Nucleus accumbens (tissue), 56 donors: ENCODE results near the gene UBAC1.
"Not testable (repeated sequence)": the region's sequence is repeated elsewhere in the genome, so short reads cannot be mapped to it uniquely, and the experiment has no call there.

Source experiments
- DNase-seq, 56 donors: peaks; one replicate each; lab custom pipeline; 2025; lab: John Stamatoyannopoulos, UW

The UBAC1 gene

GRCh38 chr9:135979547-135980166, 18.5 kb upstream of the UBAC1 start:
- peak in 1 of 56 donors; percentile 54 for DNase-seq

- DNase-seq = peak in 42 of 56 donors; percentile 15 to 72 (median 42)
Measured at GRCh38 chr9:135978642-135979546, 17.7 kb upstream of the UBAC1 start.

- DNase-seq = peak in 2 of 56 donors; percentile 7 to 30
Measured at GRCh38 chr9:135976944-135977343, 15.8 kb upstream of the UBAC1 start.

DNA sequence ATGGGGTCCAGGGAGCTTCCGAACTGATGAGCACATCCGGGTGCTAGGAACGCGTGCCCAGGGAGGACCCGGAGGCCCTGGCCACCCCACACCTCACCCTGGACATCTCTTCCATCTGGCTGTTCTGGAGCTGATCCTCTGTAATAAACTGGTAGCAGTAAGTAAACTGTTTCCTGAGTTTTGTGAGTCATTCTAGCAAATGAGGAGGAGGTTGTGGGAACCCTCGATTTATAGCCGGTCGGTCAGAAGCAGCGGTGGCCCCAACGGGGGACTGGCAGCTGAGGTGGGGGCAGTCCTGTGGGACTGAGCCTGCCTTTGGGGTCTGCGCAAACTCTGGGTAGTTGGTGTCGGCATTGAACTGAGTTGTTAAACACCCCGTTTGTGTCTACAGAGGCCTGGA, 15.4 kb upstream of the UBAC1 start:
- no peak for DNase-seq

DNA sequence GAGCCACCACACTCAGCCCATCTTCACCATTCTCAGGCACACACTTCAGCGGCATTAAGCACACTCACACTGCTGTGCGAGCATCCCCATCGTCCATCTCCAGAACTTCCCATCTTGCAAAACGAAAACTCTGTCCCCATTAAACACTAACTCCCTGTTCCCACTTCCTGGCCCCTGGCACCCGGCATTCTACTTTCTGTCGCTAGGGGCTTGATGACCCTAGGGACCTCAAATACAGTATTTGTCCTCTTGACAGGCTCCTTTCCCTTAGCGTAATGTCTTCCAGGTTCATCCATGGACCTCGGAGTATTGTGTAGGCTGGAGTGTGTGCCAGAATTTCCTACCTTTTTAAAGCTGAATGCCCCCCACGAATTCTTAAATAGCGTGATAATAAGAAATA, 14.7 kb upstream of the UBAC1 start:
- DNase-seq = no peak

GRCh38 chr9:135974220-135974573, 13.0 kb upstream of the UBAC1 start:
- DNase-seq = no peak

DNA sequence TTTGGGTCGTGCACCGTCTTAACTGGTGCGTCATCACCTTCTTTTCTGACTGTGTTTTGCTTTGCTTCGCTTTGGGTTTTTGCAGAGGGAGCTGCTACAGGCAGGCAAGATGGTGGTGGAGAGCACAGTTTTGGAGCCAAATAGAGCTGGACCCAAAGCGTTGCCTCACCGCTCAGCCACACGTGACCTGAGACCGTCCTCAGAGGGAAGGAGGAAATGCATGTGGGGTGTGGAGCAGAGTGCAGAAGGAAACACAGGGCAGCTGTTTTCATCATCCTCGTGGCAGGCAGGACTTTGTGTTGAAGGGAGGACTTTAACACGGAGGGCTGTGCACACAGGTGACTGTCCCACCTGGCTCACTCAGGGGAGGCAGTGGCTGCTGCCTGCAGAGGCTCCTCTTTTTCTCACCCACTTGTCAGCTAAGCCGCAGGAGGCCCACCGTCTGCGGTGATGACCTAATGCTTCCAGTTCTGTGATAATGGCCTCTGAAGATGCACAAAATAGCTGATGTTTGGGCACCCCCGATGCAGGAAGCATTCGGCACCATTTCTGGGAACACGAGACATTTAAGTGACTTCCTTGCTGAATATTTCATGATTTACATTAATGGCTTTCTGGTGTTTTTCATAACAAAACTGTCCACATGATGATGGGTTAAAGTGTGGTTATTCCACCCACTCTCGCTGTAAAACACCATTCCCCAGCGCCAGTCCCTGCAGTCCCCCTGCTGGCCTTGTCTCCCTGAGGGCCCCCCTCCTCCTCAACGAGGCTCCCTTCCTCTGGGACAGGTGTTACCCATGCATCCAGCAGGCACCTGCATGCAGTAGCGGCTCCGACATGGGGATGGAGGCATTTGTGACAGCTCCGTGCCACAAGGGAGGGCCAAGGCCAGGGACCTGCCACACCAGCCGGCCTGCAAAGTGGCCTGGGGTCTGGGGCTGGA, 12.4 kb upstream of the UBAC1 start:
- DNase-seq = no peak

DNA sequence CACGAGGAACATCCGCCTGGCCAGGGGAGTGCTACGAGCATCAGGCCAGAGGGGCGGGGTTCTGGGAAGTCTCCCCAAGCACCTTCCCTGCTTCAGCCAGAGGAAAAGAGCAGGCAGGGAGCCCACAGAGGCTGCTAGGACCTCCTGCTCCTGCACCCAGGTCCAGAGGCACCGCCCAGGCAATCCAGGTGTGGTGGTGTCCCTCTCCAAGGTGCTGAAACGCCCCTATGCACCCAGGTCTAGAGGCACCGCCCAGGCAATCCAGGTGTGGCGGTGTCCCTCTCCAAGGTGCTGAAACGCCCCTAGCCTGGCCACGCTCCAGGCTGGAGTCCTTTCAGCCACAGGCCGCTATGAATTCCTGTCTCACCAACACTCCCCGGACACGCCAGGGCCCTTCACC, 10.7 kb upstream of the UBAC1 start:
- no peak for DNase-seq

DNA sequence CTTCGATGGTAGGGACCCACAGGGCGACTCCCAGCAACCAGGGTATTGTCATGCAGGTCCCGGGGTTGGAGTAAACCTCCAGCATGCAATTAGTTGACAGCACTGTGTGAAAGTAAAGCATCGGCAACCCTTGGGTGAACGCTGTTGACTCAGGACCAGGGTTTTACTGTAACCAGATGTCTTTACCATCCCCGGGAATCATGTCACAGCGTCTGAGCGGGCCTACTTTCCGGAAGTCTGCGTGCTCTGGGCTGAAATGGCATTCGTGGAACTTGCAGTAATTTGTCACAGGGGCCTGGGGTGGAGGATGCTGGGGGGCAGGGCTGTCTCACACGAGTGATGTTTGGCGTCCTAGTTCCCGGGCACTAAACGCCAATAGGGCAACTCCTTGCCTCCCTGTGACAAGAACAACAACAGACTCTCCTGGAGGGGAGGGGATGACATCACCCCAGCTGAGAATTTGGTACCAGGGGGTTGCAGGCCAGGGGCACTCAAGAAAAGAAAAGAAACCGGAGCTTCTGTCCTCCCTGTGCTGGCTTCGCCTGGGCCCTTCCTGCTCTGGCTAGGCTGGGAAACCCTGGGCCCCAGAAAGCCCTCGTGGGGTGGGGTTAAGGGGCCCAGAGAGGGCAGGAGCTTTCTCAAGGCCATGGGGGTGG, 10.1 kb upstream of the UBAC1 start:
- no peak for DNase-seq

GRCh38 chr9:135970128-135970815, 9.1 kb upstream of the UBAC1 start:
- DNase-seq = no peak

DNA sequence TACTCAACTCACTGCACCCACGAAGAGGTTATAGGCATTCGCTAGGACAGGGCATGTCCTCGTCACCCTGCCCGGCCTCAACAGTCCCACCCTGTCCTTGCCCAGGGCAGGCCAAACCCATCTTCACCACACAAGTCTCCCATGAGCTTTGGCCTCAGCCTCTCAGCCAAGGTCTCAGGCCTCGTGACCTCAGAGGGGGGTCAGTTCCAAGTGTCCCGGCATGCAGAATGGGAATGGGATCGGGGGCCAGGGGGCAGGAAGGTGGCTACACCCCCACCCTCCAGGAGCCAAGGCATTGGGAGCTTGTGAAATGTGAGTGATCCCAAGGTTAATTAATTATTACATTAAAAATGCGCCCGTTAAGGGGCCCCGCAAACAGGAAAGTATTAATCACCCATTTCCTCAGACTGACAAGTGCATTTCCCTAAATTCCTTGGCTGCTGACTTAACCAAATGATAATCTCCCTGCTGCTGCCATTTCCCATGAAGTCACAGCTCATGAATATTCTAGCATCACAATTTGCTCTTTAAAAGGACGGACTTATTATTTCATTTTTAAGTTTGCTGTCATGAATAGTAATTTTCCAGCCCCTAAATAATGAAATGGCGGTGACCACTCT, 8.0 kb upstream of the UBAC1 start:
- DNase-seq = no peak

DNA sequence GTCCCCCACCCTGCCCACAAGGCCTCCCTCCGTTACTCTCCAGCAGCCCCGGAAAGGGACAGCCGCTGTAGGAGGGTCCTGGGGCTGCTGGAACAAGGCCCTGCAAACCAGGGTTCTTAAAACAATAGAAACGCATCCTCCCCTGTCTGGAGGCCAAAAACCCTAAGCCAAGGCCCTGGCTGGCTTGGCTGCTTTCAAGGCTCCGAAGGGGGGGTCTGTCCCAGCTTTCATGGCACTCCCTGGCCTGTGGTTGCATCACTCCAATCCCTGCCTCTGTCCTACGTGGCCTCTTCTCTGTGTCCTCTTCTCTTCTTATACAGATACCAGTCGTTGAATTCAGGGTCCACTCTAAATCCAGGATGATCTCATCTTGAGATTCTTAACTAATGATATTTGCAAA, 7.4 kb upstream of the UBAC1 start:
- no peak for DNase-seq

- no peak for DNase-seq
Measured at GRCh38 chr9:135968083-135968476, 6.9 kb upstream of the UBAC1 start.

- not testable (repeated sequence) for DNase-seq
Measured at GRCh38 chr9:135966916-135967260, 5.7 kb upstream of the UBAC1 start.

GRCh38 chr9:135965124-135965756, 4.1 kb upstream of the UBAC1 start:
- DNase-seq = no peak

DNA sequence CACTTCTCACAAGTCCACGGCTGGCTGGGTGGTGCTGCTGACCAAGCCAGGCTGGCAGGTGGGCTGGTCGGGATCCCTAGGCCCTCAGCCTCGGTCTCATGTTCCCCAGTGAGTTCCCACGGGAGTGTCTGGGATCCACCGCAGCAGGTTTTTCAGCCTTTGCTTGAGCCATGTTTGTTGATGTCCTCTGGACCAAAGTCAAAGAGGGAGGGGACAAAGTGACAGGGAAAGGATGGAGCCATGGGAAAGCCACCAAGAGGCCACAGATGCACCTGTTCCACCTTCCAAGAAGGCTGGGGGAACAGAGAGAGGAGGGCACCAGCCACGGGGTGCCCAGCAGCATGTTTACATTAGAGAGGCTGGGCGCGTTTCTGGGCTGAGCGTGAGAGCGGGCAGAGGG, 2.8 kb upstream of the UBAC1 start:
- no peak for DNase-seq

DNA sequence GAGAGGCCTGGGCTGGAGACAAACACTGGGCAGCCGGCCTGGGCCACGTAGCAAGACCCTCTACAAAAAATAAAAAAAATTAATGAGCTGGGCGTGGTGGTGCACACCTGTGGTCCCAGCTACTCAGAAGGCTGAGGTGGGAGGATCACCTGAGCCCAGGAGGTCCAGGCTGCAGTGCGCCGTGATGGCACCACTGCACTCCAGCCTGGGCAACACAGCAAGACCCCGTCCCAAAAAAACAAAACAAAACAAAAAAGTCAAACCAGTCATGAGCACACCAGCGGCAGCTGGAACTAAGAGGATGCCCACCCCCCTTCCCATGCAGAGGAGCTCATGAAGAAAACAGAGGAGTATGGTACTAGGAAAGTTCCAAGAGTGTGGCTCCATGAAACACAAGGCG, 2.2 kb upstream of the UBAC1 start:
- no peak for DNase-seq

GRCh38 chr9:135962696-135963307, 1.6 kb upstream of the UBAC1 start:
- DNase-seq = no peak
